Testis (tissue), 2 donors: ENCODE data around the gene SSRP1.

Source experiments
- CTCF ChIP-seq, 3 experiments: fragments of 450-650 bp in 2 of 3; fragments of 200-600 bp in 1 of 3; sonication (generic) in 1 of 3; IDR thresholded peaks; one replicate each; pipeline ENCODE4 v1.5.1; 2016 to 2019; ENCODE audit warnings: antibody characterized with exemption in 3 of 3, mild to moderate bottlenecking in 2 of 3, moderate library complexity in 1 of 3
- POLR2A ChIP-seq: fragments of 450-650 bp; IDR thresholded peaks from one replicate; pipeline ENCODE4 v1.6.1; 2017; ENCODE audit warnings: antibody characterized with exemption, mild to moderate bottlenecking, moderate library complexity

GRCh38 chr11:57276169-57276970 is 59.3 kb downstream of the SSRP1 start:
- TF ChIP-seq CTCF (IDR thresholded peaks at IDR 0.05) = no peak
- no peak for TF ChIP-seq POLR2A
